ENCODE data around the gene DCUN1D4.

DNA sequence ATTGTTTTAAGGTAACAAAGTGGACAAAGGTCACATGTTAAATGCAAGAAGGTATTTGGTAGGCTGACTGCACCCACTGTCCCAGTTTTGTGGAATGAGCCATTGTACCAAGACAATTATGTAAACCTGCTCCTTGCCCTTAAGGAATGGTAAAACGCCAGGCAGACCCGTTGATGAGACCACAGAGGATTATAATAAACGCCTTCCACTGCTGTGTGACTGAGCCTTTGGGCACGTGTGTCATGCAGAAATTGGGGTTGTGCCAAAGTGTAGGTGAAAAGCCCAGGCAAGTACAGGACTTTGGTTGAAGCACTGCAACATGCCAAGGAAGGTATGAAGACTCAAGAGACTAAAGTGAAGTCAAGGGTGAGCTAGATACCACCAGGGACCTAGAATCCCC, 117.5 kb downstream of the DCUN1D4 start:
- TF ChIP-seq, protein P1, sequence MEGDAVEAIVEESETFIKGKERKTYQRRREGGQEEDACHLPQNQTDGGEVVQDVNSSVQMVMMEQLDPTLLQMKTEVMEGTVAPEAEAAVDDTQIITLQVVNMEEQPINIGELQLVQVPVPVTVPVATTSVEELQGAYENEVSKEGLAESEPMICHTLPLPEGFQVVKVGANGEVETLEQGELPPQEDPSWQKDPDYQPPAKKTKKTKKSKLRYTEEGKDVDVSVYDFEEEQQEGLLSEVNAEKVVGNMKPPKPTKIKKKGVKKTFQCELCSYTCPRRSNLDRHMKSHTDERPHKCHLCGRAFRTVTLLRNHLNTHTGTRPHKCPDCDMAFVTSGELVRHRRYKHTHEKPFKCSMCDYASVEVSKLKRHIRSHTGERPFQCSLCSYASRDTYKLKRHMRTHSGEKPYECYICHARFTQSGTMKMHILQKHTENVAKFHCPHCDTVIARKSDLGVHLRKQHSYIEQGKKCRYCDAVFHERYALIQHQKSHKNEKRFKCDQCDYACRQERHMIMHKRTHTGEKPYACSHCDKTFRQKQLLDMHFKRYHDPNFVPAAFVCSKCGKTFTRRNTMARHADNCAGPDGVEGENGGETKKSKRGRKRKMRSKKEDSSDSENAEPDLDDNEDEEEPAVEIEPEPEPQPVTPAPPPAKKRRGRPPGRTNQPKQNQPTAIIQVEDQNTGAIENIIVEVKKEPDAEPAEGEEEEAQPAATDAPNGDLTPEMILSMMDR (IDR thresholded peaks at IDR 0.05; ENCODE audit: poor library complexity, severe bottlenecking), result no peak
- TF ChIP-seq POLR2AphosphoS5 (IDR thresholded peaks at IDR 0.05) (no peak), RAD21 (conservative IDR thresholded peaks at IDR 0.05) (no peak), MXI1 (conservative IDR thresholded peaks at IDR 0.05; ENCODE audit: poor library complexity, severe bottlenecking) (no peak), EZH2 (IDR thresholded peaks at IDR 0.05; ENCODE audit: borderline replicate concordance, insufficient read depth, low read length, poor library complexity, severe bottlenecking) (no peak), EP300 (conservative IDR thresholded peaks at IDR 0.05; ENCODE audit: poor library complexity, severe bottlenecking) (no peak), SMC3 (conservative IDR thresholded peaks at IDR 0.05; ENCODE audit: poor library complexity) (no peak)
- TF ChIP-seq, protein P2, sequence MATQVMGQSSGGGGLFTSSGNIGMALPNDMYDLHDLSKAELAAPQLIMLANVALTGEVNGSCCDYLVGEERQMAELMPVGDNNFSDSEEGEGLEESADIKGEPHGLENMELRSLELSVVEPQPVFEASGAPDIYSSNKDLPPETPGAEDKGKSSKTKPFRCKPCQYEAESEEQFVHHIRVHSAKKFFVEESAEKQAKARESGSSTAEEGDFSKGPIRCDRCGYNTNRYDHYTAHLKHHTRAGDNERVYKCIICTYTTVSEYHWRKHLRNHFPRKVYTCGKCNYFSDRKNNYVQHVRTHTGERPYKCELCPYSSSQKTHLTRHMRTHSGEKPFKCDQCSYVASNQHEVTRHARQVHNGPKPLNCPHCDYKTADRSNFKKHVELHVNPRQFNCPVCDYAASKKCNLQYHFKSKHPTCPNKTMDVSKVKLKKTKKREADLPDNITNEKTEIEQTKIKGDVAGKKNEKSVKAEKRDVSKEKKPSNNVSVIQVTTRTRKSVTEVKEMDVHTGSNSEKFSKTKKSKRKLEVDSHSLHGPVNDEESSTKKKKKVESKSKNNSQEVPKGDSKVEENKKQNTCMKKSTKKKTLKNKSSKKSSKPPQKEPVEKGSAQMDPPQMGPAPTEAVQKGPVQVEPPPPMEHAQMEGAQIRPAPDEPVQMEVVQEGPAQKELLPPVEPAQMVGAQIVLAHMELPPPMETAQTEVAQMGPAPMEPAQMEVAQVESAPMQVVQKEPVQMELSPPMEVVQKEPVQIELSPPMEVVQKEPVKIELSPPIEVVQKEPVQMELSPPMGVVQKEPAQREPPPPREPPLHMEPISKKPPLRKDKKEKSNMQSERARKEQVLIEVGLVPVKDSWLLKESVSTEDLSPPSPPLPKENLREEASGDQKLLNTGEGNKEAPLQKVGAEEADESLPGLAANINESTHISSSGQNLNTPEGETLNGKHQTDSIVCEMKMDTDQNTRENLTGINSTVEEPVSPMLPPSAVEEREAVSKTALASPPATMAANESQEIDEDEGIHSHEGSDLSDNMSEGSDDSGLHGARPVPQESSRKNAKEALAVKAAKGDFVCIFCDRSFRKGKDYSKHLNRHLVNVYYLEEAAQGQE (IDR thresholded peaks at IDR 0.05; ENCODE audit: borderline replicate concordance), result no peak

Measured in neural cell (in vitro differentiated cells).